ENCODE results near the gene ANKRD55.

GRCh38 chr5:56191656-56192055, 41.5 kb downstream of the ANKRD55 start:
- TF ChIP-seq FOS (IDR thresholded peaks at IDR 0.05; ENCODE audit: borderline replicate concordance, insufficient read depth, low read length) (no peak), POLR2AphosphoS5 (IDR thresholded peaks at IDR 0.05; ENCODE audit: insufficient read depth, low read depth, low read length) (no peak)

Measured in endothelial cell of umbilical vein (primary cell).